WTC11 (cell line): ENCODE results near the gene CPE. TPM values are rescaled to one million over a fixed set of nuclear protein-coding genes. Genes with fewer than 3 reads are reported as not detected.

Experiments
- ATAC-seq: fragments of 200-7000 bp; cut with Tn5 transposase; 2 replicates; pipeline ENCODE4 v1.10.0; 2021; ENCODE audit warnings: mild to moderate bottlenecking, moderate library complexity
- CTCF ChIA-PET: fragments of 300-600 bp; sonication (Branson Sonifier 250); formaldehyde crosslinking; loops from one replicate; lab custom pipeline; 2021; ENCODE audit warnings: antibody characterized with exemption; lab: Charles Lee
- POLR2A ChIA-PET: fragments of 350-600 bp; sonication (Branson Sonifier 250); formaldehyde crosslinking; loops from one replicate; lab custom pipeline; 2021; ENCODE audit warnings: antibody characterized with exemption; lab: Charles Lee
- DNase-seq: peaks from one replicate; pipeline ENCODE4 v3.0.0; 2021; ENCODE audit warnings: low spot score
- H3K27ac Mint-ChIP-seq: 2 replicates; pipeline ENCODE4 v1.8.0; 2021; ENCODE audit warnings: mixed read lengths
- H3K27me3 Mint-ChIP-seq: 2 replicates; pipeline ENCODE4 v1.8.0; 2021; ENCODE audit warnings: low read depth, mild to moderate bottlenecking, moderate library complexity, mixed read lengths
- H3K36me3 Mint-ChIP-seq: 2 replicates; pipeline ENCODE4 v1.8.0; 2021; ENCODE audit warnings: mixed read lengths
- H3K4me1 Mint-ChIP-seq: 2 replicates; pipeline ENCODE4 v1.8.0; 2022; ENCODE audit warnings: mixed read lengths
- H3K4me3 Mint-ChIP-seq: 2 replicates; pipeline ENCODE4 v1.8.0; 2021; ENCODE audit warnings: mild to moderate bottlenecking, moderate library complexity, mixed read lengths
- H3K9me3 Mint-ChIP-seq: 2 replicates; pipeline ENCODE4 v1.8.0; 2021; ENCODE audit warnings: mixed read lengths
- ATF1 ChIP-seq: sonication (generic); formaldehyde crosslinking; IDR thresholded peaks from 2 replicates; pipeline ENCODE4 v1.8.1; 2023; ENCODE audit warnings: mild to moderate bottlenecking, moderate library complexity, missing genetic modification reagents
- CBFB ChIP-seq: sonication (generic); formaldehyde crosslinking; IDR thresholded peaks from 2 replicates; pipeline ENCODE4 v1.8.1; 2022; ENCODE audit warnings: mild to moderate bottlenecking, low read depth, missing genetic modification reagents
- FOXJ3 ChIP-seq: sonication (generic); formaldehyde crosslinking; IDR thresholded peaks from 2 replicates; pipeline ENCODE4 v1.9.0; 2021; ENCODE audit warnings: missing genetic modification reagents, mild to moderate bottlenecking, borderline replicate concordance
- FOXK1 ChIP-seq: sonication (generic); formaldehyde crosslinking; IDR thresholded peaks from 2 replicates; pipeline ENCODE4 v1.8.0; 2022; ENCODE audit warnings: mild to moderate bottlenecking, moderate library complexity, missing genetic modification reagents
- GABPB1 ChIP-seq: sonication (generic); formaldehyde crosslinking; IDR thresholded peaks from 2 replicates; pipeline ENCODE4 v1.8.1; 2023; ENCODE audit warnings: mild to moderate bottlenecking, missing genetic modification reagents
- HMGA2 ChIP-seq: fragments of 250-450 bp; sonication (Bioruptor Pico); IDR thresholded peaks from 2 replicates; pipeline ENCODE4 v1.4.0; 2021; ENCODE audit warnings: mild to moderate bottlenecking, moderate library complexity
- NR2C2 ChIP-seq: sonication (generic); formaldehyde crosslinking; IDR thresholded peaks from 2 replicates; pipeline ENCODE4 v1.8.0; 2022; ENCODE audit warnings: mild to moderate bottlenecking, missing genetic modification reagents
- RELA ChIP-seq: sonication (generic); formaldehyde crosslinking; IDR thresholded peaks from 2 replicates; pipeline ENCODE4 v1.8.1; 2022; ENCODE audit warnings: missing genetic modification reagents, mild to moderate bottlenecking, borderline replicate concordance
- TEAD4 ChIP-seq: sonication (generic); formaldehyde crosslinking; IDR thresholded peaks from 2 replicates; pipeline ENCODE4 v1.8.0; 2022; ENCODE audit warnings: mild to moderate bottlenecking, missing genetic modification reagents
- ZNF121 ChIP-seq: sonication (generic); formaldehyde crosslinking; IDR thresholded peaks from 2 replicates; pipeline ENCODE4 v1.8.0; 2023; ENCODE audit warnings: missing genetic modification reagents
- ZNF232 ChIP-seq: sonication (generic); formaldehyde crosslinking; IDR thresholded peaks from 2 replicates; pipeline ENCODE4 v1.8.0; 2022; ENCODE audit warnings: mild to moderate bottlenecking, missing genetic modification reagents
- ZNF263 ChIP-seq: sonication (generic); formaldehyde crosslinking; IDR thresholded peaks from 2 replicates; pipeline ENCODE4 v1.8.1; 2022; ENCODE audit warnings: low read depth, mild to moderate bottlenecking, moderate library complexity, missing genetic modification reagents
- total RNA-seq: library from RNA; stranded (reverse); gene quantifications from 3 replicates; pipeline ENCODE4 v1.2.3, GENCODE V29; 2021
- TF ChIP-seq, protein P1 (sequence below): sonication (generic); formaldehyde crosslinking; IDR thresholded peaks from 2 replicates; pipeline ENCODE4 v1.8.1; 2022; ENCODE audit warnings: mild to moderate bottlenecking, missing genetic modification reagents, moderate library complexity, borderline replicate concordance
- TF ChIP-seq, protein P2 (sequence below): sonication (generic); formaldehyde crosslinking; IDR thresholded peaks from 2 replicates; pipeline ENCODE4 v1.8.1; 2022; ENCODE audit warnings: low read depth, missing genetic modification reagents, borderline replicate concordance
- TF ChIP-seq, protein P3 (sequence below): sonication (generic); formaldehyde crosslinking; conservative IDR thresholded peaks from 2 replicates; pipeline ENCODE4 v1.8.1; 2023; ENCODE audit warnings: mild to moderate bottlenecking, low read depth, missing genetic modification reagents, moderate library complexity
- TF ChIP-seq, protein P4 (sequence below): sonication (generic); formaldehyde crosslinking; IDR thresholded peaks from 2 replicates; pipeline ENCODE4 v1.8.0; 2023; ENCODE audit warnings: missing genetic modification reagents
- TF ChIP-seq, protein P5 (sequence below): sonication (generic); formaldehyde crosslinking; IDR thresholded peaks from 2 replicates; pipeline ENCODE4 v1.8.0; 2022; ENCODE audit warnings: mild to moderate bottlenecking, missing genetic modification reagents
- TF ChIP-seq, protein P6 (sequence below): sonication (generic); formaldehyde crosslinking; IDR thresholded peaks from 2 replicates; pipeline ENCODE4 v1.8.1; 2023; ENCODE audit warnings: mild to moderate bottlenecking, missing genetic modification reagents
- TF ChIP-seq, protein P7 (sequence below): sonication (generic); formaldehyde crosslinking; IDR thresholded peaks from 2 replicates; pipeline ENCODE4 v1.8.1; 2023; ENCODE audit warnings: mild to moderate bottlenecking, missing genetic modification reagents

The CPE gene
- total RNA-seq, 1 experiment from 2014 or later: 9.2 TPM

DNA sequence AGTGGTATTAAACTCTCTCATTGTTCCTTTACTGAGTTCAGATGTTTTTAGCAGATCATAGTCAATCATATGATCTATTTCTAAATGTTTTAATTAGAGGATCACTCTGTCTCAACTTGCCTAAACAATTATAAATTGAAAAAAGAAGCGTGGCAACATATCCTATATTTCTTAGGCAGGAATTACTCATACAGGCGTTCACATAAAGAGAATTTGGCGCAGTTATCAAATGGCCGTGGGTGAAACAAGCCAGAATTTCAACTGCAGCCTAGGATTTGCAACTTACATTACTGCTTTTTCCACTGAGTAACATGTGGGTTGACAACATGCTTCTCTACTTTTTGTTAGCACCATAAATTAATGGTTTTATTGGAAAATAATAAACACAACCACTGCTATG is 141.3 kb downstream of the CPE start:
- Mint-ChIP-seq H3K36me3 (no peaks in the 10 kb centered on the region), H3K9me3 (no peaks in the 10 kb centered on the region), H3K27me3 (no peaks in the 10 kb centered on the region), H3K4me1 (no peaks in the 10 kb centered on the region), H3K27ac (no peak overlapping the region), H3K4me3 (no peak overlapping the region)
- ChIA-PET CTCF (no interaction called here), POLR2A (no interaction called here)
- DNase-seq (no peak), ATAC-seq (no peak)
- TF ChIP-seq, protein P1, sequence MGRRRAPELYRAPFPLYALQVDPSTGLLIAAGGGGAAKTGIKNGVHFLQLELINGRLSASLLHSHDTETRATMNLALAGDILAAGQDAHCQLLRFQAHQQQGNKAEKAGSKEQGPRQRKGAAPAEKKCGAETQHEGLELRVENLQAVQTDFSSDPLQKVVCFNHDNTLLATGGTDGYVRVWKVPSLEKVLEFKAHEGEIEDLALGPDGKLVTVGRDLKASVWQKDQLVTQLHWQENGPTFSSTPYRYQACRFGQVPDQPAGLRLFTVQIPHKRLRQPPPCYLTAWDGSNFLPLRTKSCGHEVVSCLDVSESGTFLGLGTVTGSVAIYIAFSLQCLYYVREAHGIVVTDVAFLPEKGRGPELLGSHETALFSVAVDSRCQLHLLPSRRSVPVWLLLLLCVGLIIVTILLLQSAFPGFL (CRISPR knock-in tag): no peak
- TF ChIP-seq, protein P2, sequence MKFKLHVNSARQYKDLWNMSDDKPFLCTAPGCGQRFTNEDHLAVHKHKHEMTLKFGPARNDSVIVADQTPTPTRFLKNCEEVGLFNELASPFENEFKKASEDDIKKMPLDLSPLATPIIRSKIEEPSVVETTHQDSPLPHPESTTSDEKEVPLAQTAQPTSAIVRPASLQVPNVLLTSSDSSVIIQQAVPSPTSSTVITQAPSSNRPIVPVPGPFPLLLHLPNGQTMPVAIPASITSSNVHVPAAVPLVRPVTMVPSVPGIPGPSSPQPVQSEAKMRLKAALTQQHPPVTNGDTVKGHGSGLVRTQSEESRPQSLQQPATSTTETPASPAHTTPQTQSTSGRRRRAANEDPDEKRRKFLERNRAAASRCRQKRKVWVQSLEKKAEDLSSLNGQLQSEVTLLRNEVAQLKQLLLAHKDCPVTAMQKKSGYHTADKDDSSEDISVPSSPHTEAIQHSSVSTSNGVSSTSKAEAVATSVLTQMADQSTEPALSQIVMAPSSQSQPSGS: no peak
- TF ChIP-seq ZNF232 (no peak), ATF1 (CRISPR knock-in tag) (no peak), NR2C2 (CRISPR knock-in tag) (no peak), FOXJ3 (CRISPR knock-in tag) (no peak), RELA (CRISPR knock-in tag) (no peak), HMGA2 (CRISPR knock-in tag) (no peak), TEAD4 (CRISPR knock-in tag) (no peak), CBFB (CRISPR knock-in tag) (no peak), ZNF263 (CRISPR knock-in tag) (no peak), GABPB1 (CRISPR knock-in tag) (no peak), ZNF121 (CRISPR knock-in tag) (no peak), FOXK1 (CRISPR knock-in tag) (no peak)
- TF ChIP-seq, protein P3, sequence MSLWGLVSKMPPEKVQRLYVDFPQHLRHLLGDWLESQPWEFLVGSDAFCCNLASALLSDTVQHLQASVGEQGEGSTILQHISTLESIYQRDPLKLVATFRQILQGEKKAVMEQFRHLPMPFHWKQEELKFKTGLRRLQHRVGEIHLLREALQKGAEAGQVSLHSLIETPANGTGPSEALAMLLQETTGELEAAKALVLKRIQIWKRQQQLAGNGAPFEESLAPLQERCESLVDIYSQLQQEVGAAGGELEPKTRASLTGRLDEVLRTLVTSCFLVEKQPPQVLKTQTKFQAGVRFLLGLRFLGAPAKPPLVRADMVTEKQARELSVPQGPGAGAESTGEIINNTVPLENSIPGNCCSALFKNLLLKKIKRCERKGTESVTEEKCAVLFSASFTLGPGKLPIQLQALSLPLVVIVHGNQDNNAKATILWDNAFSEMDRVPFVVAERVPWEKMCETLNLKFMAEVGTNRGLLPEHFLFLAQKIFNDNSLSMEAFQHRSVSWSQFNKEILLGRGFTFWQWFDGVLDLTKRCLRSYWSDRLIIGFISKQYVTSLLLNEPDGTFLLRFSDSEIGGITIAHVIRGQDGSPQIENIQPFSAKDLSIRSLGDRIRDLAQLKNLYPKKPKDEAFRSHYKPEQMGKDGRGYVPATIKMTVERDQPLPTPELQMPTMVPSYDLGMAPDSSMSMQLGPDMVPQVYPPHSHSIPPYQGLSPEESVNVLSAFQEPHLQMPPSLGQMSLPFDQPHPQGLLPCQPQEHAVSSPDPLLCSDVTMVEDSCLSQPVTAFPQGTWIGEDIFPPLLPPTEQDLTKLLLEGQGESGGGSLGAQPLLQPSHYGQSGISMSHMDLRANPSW (CRISPR knock-in tag): no peak
- TF ChIP-seq, protein P4, sequence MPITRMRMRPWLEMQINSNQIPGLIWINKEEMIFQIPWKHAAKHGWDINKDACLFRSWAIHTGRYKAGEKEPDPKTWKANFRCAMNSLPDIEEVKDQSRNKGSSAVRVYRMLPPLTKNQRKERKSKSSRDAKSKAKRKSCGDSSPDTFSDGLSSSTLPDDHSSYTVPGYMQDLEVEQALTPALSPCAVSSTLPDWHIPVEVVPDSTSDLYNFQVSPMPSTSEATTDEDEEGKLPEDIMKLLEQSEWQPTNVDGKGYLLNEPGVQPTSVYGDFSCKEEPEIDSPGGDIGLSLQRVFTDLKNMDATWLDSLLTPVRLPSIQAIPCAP (CRISPR knock-in tag): no peak
- TF ChIP-seq, protein P5, sequence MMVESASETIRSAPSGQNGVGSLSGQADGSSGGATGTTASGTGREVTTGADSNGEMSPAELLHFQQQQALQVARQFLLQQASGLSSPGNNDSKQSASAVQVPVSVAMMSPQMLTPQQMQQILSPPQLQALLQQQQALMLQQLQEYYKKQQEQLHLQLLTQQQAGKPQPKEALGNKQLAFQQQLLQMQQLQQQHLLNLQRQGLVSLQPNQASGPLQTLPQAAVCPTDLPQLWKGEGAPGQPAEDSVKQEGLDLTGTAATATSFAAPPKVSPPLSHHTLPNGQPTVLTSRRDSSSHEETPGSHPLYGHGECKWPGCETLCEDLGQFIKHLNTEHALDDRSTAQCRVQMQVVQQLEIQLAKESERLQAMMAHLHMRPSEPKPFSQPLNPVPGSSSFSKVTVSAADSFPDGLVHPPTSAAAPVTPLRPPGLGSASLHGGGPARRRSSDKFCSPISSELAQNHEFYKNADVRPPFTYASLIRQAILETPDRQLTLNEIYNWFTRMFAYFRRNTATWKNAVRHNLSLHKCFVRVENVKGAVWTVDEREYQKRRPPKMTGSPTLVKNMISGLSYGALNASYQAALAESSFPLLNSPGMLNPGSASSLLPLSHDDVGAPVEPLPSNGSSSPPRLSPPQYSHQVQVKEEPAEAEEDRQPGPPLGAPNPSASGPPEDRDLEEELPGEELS: no peak
- TF ChIP-seq, protein P6, sequence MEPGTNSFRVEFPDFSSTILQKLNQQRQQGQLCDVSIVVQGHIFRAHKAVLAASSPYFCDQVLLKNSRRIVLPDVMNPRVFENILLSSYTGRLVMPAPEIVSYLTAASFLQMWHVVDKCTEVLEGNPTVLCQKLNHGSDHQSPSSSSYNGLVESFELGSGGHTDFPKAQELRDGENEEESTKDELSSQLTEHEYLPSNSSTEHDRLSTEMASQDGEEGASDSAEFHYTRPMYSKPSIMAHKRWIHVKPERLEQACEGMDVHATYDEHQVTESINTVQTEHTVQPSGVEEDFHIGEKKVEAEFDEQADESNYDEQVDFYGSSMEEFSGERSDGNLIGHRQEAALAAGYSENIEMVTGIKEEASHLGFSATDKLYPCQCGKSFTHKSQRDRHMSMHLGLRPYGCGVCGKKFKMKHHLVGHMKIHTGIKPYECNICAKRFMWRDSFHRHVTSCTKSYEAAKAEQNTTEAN (CRISPR knock-in tag): no peak
- TF ChIP-seq, protein P7, sequence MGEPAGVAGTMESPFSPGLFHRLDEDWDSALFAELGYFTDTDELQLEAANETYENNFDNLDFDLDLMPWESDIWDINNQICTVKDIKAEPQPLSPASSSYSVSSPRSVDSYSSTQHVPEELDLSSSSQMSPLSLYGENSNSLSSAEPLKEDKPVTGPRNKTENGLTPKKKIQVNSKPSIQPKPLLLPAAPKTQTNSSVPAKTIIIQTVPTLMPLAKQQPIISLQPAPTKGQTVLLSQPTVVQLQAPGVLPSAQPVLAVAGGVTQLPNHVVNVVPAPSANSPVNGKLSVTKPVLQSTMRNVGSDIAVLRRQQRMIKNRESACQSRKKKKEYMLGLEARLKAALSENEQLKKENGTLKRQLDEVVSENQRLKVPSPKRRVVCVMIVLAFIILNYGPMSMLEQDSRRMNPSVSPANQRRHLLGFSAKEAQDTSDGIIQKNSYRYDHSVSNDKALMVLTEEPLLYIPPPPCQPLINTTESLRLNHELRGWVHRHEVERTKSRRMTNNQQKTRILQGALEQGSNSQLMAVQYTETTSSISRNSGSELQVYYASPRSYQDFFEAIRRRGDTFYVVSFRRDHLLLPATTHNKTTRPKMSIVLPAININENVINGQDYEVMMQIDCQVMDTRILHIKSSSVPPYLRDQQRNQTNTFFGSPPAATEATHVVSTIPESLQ (CRISPR knock-in tag): no peak
